Measurements from ENCODE around the gene PTPN7.

Gene PTPN7

GRCh38 chr1:202202500-202203168 lies 42.2 kb upstream of the PTPN7 start:
- Histone ChIP-seq H3K27me3 (ENCODE audit: insufficient read depth, low read length, poor library complexity, severe bottlenecking) (no peaks in the 10 kb centered on the region), H3K9me3 (ENCODE audit: insufficient read depth, low read depth, low read length) (no peaks in the 10 kb centered on the region), H3K4me1 (ENCODE audit: insufficient read depth, low read length, poor library complexity, severe bottlenecking) (peaks cover 13% of the 10 kb centered on the region), H3K9me2 (replicated peaks; ENCODE audit: low read depth, low read length) (no peaks in the 10 kb centered on the region), H4K20me1 (ENCODE audit: insufficient read depth, low read length, poor library complexity, severe bottlenecking) (no peaks in the 10 kb centered on the region), H3K79me2 (ENCODE audit: insufficient read depth, low read length) (no peaks in the 10 kb centered on the region), H3K9ac (ENCODE audit: low read depth, low read length, poor library complexity, severe bottlenecking) (no peak overlapping the region), H2AFZ (ENCODE audit: low read length) (no peak overlapping the region), H3K4me3 (ENCODE audit: low read length, poor library complexity, severe bottlenecking) (no peak overlapping the region), H3K4me2 (ENCODE audit: low read depth, low read length, poor library complexity, severe bottlenecking) (no peak overlapping the region), H3F3A (ENCODE audit: low read depth) (no peaks in the 10 kb centered on the region), H3K36me3 (ENCODE audit: insufficient read depth, low read length) (no peaks in the 10 kb centered on the region)
- TF ChIP-seq EZH2phosphoT487 (IDR thresholded peaks at IDR 0.05; ENCODE audit: borderline replicate concordance): no peak
- TF ChIP-seq, protein P1, sequence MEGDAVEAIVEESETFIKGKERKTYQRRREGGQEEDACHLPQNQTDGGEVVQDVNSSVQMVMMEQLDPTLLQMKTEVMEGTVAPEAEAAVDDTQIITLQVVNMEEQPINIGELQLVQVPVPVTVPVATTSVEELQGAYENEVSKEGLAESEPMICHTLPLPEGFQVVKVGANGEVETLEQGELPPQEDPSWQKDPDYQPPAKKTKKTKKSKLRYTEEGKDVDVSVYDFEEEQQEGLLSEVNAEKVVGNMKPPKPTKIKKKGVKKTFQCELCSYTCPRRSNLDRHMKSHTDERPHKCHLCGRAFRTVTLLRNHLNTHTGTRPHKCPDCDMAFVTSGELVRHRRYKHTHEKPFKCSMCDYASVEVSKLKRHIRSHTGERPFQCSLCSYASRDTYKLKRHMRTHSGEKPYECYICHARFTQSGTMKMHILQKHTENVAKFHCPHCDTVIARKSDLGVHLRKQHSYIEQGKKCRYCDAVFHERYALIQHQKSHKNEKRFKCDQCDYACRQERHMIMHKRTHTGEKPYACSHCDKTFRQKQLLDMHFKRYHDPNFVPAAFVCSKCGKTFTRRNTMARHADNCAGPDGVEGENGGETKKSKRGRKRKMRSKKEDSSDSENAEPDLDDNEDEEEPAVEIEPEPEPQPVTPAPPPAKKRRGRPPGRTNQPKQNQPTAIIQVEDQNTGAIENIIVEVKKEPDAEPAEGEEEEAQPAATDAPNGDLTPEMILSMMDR (conservative IDR thresholded peaks at IDR 0.05; ENCODE audit: low read length): no peak

GRCh38 chr1:202201971-202202370 lies 41.6 kb upstream of the PTPN7 start:
- no peaks in the 10 kb centered on the region for H3K36me3 ChIP-seq (ENCODE audit: insufficient read depth, low read length)
- no peak overlapping the region for H3K4me2 ChIP-seq (ENCODE audit: low read depth, low read length, poor library complexity, severe bottlenecking)
- peaks cover 13% of the 10 kb centered on the region for H3K4me1 ChIP-seq (ENCODE audit: insufficient read depth, low read length, poor library complexity, severe bottlenecking)
- no peaks in the 10 kb centered on the region for H3K9me2 ChIP-seq (replicated peaks; ENCODE audit: low read depth, low read length)
- H3K9me3 ChIP-seq (ENCODE audit: insufficient read depth, low read depth, low read length): no peaks in the 10 kb centered on the region
- H3K4me3 ChIP-seq (ENCODE audit: low read length, poor library complexity, severe bottlenecking): no peak overlapping the region
- H3F3A ChIP-seq (ENCODE audit: low read depth): no peaks in the 10 kb centered on the region
- no peak overlapping the region for H3K9ac ChIP-seq (ENCODE audit: low read depth, low read length, poor library complexity, severe bottlenecking)
- no peaks in the 10 kb centered on the region for H3K79me2 ChIP-seq (ENCODE audit: insufficient read depth, low read length)
- no peaks in the 10 kb centered on the region for H4K20me1 ChIP-seq (ENCODE audit: insufficient read depth, low read length, poor library complexity, severe bottlenecking)
- no peak overlapping the region for H2AFZ ChIP-seq (ENCODE audit: low read length)
- H3K27me3 ChIP-seq (ENCODE audit: insufficient read depth, low read length, poor library complexity, severe bottlenecking): no peaks in the 10 kb centered on the region
- TF ChIP-seq, protein P1 (conservative IDR thresholded peaks at IDR 0.05; ENCODE audit: low read length): no peak
- no peak for TF ChIP-seq EZH2phosphoT487 (IDR thresholded peaks at IDR 0.05; ENCODE audit: borderline replicate concordance)

GRCh38 chr1:202201266-202201665 lies 40.9 kb upstream of the PTPN7 start:
- TF ChIP-seq, protein P1 (conservative IDR thresholded peaks at IDR 0.05; ENCODE audit: low read length): no peak
- no peak for TF ChIP-seq EZH2phosphoT487 (IDR thresholded peaks at IDR 0.05; ENCODE audit: borderline replicate concordance)
- Histone ChIP-seq H3K36me3 (ENCODE audit: insufficient read depth, low read length) (no peaks in the 10 kb centered on the region), H3K9me2 (replicated peaks; ENCODE audit: low read depth, low read length) (no peaks in the 10 kb centered on the region), H3K9me3 (ENCODE audit: insufficient read depth, low read depth, low read length) (no peaks in the 10 kb centered on the region), H3F3A (ENCODE audit: low read depth) (no peaks in the 10 kb centered on the region), H4K20me1 (ENCODE audit: insufficient read depth, low read length, poor library complexity, severe bottlenecking) (no peaks in the 10 kb centered on the region), H3K4me2 (ENCODE audit: low read depth, low read length, poor library complexity, severe bottlenecking) (no peak overlapping the region), H3K4me1 (ENCODE audit: insufficient read depth, low read length, poor library complexity, severe bottlenecking) (peaks cover 13% of the 10 kb centered on the region), H3K9ac (ENCODE audit: low read depth, low read length, poor library complexity, severe bottlenecking) (no peak overlapping the region), H2AFZ (ENCODE audit: low read length) (no peak overlapping the region), H3K4me3 (ENCODE audit: low read length, poor library complexity, severe bottlenecking) (no peak overlapping the region), H3K79me2 (ENCODE audit: insufficient read depth, low read length) (no peaks in the 10 kb centered on the region), H3K27me3 (ENCODE audit: insufficient read depth, low read length, poor library complexity, severe bottlenecking) (no peaks in the 10 kb centered on the region)
